PFSK-1 (cell line): ENCODE measurements around the gene KLHL26.

ENCODE experiments used
- FOXP2 ChIP-seq: optimal IDR thresholded peaks from 2 replicates; pipeline ENCODE3; 2011; ENCODE audit warnings: borderline replicate concordance, control low read depth, inconsistent platforms; ENCODE audit not compliant: insufficient read depth; ENCODE audit errors: extremely low read length, extremely low read depth
- POLR2AphosphoS5 ChIP-seq: IDR thresholded peaks from 2 replicates; pipeline ENCODE4 v1.6.1; 2012; ENCODE audit warnings: low read depth, mild to moderate bottlenecking, control low read depth, low read length, moderate library complexity
- SIN3A ChIP-seq: IDR thresholded peaks from 2 replicates; pipeline ENCODE4 v1.6.1; 2012; ENCODE audit warnings: mild to moderate bottlenecking, low read length, moderate library complexity, borderline replicate concordance; ENCODE audit not compliant: insufficient read depth
- TAF1 ChIP-seq: IDR thresholded peaks from 2 replicates; pipeline ENCODE4 v1.6.1; 2012; ENCODE audit warnings: low read length, control low read depth, borderline replicate concordance; ENCODE audit not compliant: insufficient read depth
- TF ChIP-seq, protein P1 (sequence below), 2 experiments: IDR thresholded peaks; 2 replicates each; pipeline versions ENCODE4 v1.6.1 to v1.8.0; 2011 to 2012; ENCODE audit warnings: low read depth in 2 of 2, low read length in 2 of 2, control low read depth in 1 of 2, inconsistent platforms in 1 of 2, mild to moderate bottlenecking in 1 of 2, moderate library complexity in 1 of 2; ENCODE audit not compliant: insufficient read depth in 1 of 2

Gene KLHL26

GRCh38 chr19:18594824-18595373, 41.9 kb upstream of the KLHL26 start:
- TF ChIP-seq TAF1 (no peak), POLR2AphosphoS5 (no peak), SIN3A (no peak), FOXP2 (no peak)
- TF ChIP-seq, protein P1, sequence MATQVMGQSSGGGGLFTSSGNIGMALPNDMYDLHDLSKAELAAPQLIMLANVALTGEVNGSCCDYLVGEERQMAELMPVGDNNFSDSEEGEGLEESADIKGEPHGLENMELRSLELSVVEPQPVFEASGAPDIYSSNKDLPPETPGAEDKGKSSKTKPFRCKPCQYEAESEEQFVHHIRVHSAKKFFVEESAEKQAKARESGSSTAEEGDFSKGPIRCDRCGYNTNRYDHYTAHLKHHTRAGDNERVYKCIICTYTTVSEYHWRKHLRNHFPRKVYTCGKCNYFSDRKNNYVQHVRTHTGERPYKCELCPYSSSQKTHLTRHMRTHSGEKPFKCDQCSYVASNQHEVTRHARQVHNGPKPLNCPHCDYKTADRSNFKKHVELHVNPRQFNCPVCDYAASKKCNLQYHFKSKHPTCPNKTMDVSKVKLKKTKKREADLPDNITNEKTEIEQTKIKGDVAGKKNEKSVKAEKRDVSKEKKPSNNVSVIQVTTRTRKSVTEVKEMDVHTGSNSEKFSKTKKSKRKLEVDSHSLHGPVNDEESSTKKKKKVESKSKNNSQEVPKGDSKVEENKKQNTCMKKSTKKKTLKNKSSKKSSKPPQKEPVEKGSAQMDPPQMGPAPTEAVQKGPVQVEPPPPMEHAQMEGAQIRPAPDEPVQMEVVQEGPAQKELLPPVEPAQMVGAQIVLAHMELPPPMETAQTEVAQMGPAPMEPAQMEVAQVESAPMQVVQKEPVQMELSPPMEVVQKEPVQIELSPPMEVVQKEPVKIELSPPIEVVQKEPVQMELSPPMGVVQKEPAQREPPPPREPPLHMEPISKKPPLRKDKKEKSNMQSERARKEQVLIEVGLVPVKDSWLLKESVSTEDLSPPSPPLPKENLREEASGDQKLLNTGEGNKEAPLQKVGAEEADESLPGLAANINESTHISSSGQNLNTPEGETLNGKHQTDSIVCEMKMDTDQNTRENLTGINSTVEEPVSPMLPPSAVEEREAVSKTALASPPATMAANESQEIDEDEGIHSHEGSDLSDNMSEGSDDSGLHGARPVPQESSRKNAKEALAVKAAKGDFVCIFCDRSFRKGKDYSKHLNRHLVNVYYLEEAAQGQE (IDR thresholded peaks at IDR 0.05; ENCODE audit: insufficient read depth in 1 of 2, low read depth in 2 of 2, low read length in 2 of 2), result no peak

DNA sequence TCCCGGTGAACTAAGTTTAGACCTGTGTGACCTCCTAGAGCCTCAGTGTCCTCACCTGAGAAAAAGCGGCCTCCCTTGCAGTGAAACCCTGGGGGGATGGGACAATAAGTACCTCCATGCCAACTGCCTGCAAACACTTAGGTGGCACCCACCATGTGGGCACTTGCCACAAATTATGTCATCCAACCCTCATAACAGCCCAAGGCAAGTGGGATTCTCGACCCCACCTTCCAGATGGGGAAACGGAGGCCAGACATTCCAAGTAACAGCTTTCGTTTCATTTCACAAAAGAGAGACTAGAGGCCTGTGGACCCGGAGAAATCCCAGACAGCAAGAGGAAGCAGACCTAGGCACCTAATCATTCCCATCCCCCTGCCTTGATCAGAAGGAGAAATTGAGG, 41.4 kb upstream of the KLHL26 start:
- TF ChIP-seq, protein P1 (IDR thresholded peaks at IDR 0.05; ENCODE audit: insufficient read depth in 1 of 2, low read depth in 2 of 2, low read length in 2 of 2), result no peak
- TF ChIP-seq FOXP2 (no peak), TAF1 (no peak), POLR2AphosphoS5 (no peak), SIN3A (no peak)

GRCh38 chr19:18596752-18597157, 40.1 kb upstream of the KLHL26 start:
- TF ChIP-seq TAF1, result no peak
- TF ChIP-seq POLR2AphosphoS5, result no peak; the same call in none of the 2 replicates
- TF ChIP-seq, protein P1 (IDR thresholded peaks at IDR 0.05; ENCODE audit: insufficient read depth in 1 of 2, low read depth in 2 of 2, low read length in 2 of 2), result no peak
- TF ChIP-seq SIN3A, result no peak
- no peak for TF ChIP-seq FOXP2

GRCh38 chr19:18597809-18598660, 38.8 kb upstream of the KLHL26 start:
- no peak for TF ChIP-seq FOXP2
- TF ChIP-seq POLR2AphosphoS5, result no peak
- TF ChIP-seq SIN3A, result no peak
- TF ChIP-seq TAF1, result no peak
- TF ChIP-seq, protein P1 (IDR thresholded peaks at IDR 0.05; ENCODE audit: insufficient read depth in 1 of 2, low read depth in 2 of 2, low read length in 2 of 2), result no peak
